Lung (tissue), 12 donors: ENCODE results near the gene PRIMPOL. TPM values are rescaled to one million over a fixed set of nuclear protein-coding genes. Genes with fewer than 3 reads are reported as not detected.

ENCODE experiments used
- ATAC-seq: fragments of 200-7000 bp; cut with Tn5 transposase; one replicate; pipeline ENCODE4 v1.9.1; 2020; ENCODE audit warnings: moderate number of reproducible peaks; ENCODE audit not compliant: insufficient read depth, low FRiP score
- DNase-seq, 3 donors: peaks; one replicate each; pipeline ENCODE4 v3.0.0-alpha.2; 2013 to 2017
- H3K27ac ChIP-seq, 2 donors: one replicate each; pipeline ENCODE4 v1.5.1; 2013; ENCODE audit warnings: mild to moderate bottlenecking in 2 of 2, moderate library complexity in 2 of 2, control low read depth in 1 of 2, inconsistent platforms in 1 of 2, low read depth in 1 of 2, low read length in 1 of 2
- H3K27me3 ChIP-seq, 3 donors: one replicate each; pipeline ENCODE4 v1.5.1; 2013; ENCODE audit warnings: low read length in 2 of 3; ENCODE audit not compliant: control insufficient read depth in 3 of 3, insufficient read depth in 3 of 3
- H3K36me3 ChIP-seq, 4 donors: one replicate each; pipeline ENCODE4 v1.5.1; 2013; ENCODE audit warnings: low read length in 4 of 4, mild to moderate bottlenecking in 1 of 4, moderate library complexity in 1 of 4; ENCODE audit not compliant: control insufficient read depth in 4 of 4, insufficient read depth in 4 of 4
- H3K4me1 ChIP-seq, 5 donors: one replicate each; pipeline ENCODE4 v1.5.1; 2013; ENCODE audit warnings: low read length in 5 of 5, mild to moderate bottlenecking in 2 of 5, moderate library complexity in 1 of 5; ENCODE audit not compliant: control insufficient read depth in 5 of 5, insufficient read depth in 5 of 5
- H3K4me3 ChIP-seq: one replicate; pipeline ENCODE4 v1.5.1; 2013; ENCODE audit warnings: mild to moderate bottlenecking, control low read depth, moderate library complexity
- H3K9ac ChIP-seq, 2 donors: one replicate each; pipeline ENCODE4 v1.5.1; 2013; ENCODE audit warnings: low read length in 2 of 2, control low read depth in 1 of 2; ENCODE audit not compliant: insufficient read depth in 1 of 2
- H3K9me3 ChIP-seq, 4 donors: one replicate each; pipeline ENCODE4 v1.5.1; 2013; ENCODE audit warnings: low read length in 3 of 4, mild to moderate bottlenecking in 1 of 4, moderate library complexity in 1 of 4; ENCODE audit not compliant: control insufficient read depth in 4 of 4, insufficient read depth in 3 of 4
- CTCF ChIP-seq: IDR thresholded peaks from 2 replicates; pipeline ENCODE4 v1.5.1; 2012; ENCODE audit warnings: mild to moderate bottlenecking; ENCODE audit errors: control extremely low read depth, extremely low read depth
- WGBS, 2 donors: extraction: QIAGEN DNeasy Blood & Tissue Kit; methylation state at CpG; one replicate each; pipeline ENCODE4 v1.1.7; 2013; 5-methylcytosine and 5-hydroxymethylcytosine counted together
- polyA plus RNA-seq, 2 donors: library from polyadenylated mRNA; stranded (reverse); fragments of 200-250 nt; gene quantifications; one replicate each; pipeline ENCODE4 v1.2.1, GENCODE V29; 2013
- total RNA-seq, 2 donors: library from RNA; depleted of rRNA in 1 of 2; stranded (reverse); fragments of >200 nt in 1 of 2; gene quantifications; one replicate each; pipeline ENCODE4 v1.2.1, GENCODE V29; 2014 to 2021
- donor health status: control.
- donor health status: control.
- donor health status: Bipolar disorder and iron deficiency.
- donor health status: healthy.
- donor health status: DM: yes; HTN: yes; CAD: no.

Gene PRIMPOL
- total and polyA plus RNA-seq, 4 donors: 7.3 to 43.4 (median 19.4) TPM

- H3K36me3 ChIP-seq: peaks cover 16 to 21% (median 19%) of the 10 kb centered on the region in 4 donors
- H3K4me1 ChIP-seq: peaks cover 0 to 8% (median 0%) of the 10 kb centered on the region in 5 donors
- no peaks in the 10 kb centered on the region for H3K9me3 ChIP-seq
- H3K4me3 ChIP-seq: no peak overlapping the region
- TF ChIP-seq CTCF: no peak
- H3K27me3 ChIP-seq: no peaks in the 10 kb centered on the region
- H3K9ac ChIP-seq: no peak overlapping the region
- peak in 1 of 3 donors; percentile 8 for DNase-seq
- ATAC-seq: no peak
- 75% methylated on average over 9 of the region's 9 CpGs for WGBS, 2 donors
- H3K27ac ChIP-seq: peak overlapping the region in 1 of 2 donors; percentile 31
Observed at GRCh38 chr4:184668511-184669114, 19.1 kb downstream of the PRIMPOL start.

- H3K36me3 ChIP-seq: peaks cover 19 to 23% (median 21%) of the 10 kb centered on the region in 4 donors
- TF ChIP-seq CTCF: no peak
Observed at GRCh38 chr4:184669251-184669650, 19.7 kb downstream of the PRIMPOL start.

GRCh38 chr4:184671101-184671500 is 21.6 kb downstream of the PRIMPOL start:
- peaks cover 18 to 29% (median 24%) of the 10 kb centered on the region in 4 donors for H3K36me3 ChIP-seq
- no peak overlapping the region for H3K9ac ChIP-seq
- 87 to 90% methylated on average over 9 of the region's 9 CpGs for WGBS, 2 donors
- no peak overlapping the region for H3K4me3 ChIP-seq
- DNase-seq (no peak), ATAC-seq (no peak)
- H3K9me3 ChIP-seq: no peaks in the 10 kb centered on the region
- no peak overlapping the region for H3K27ac ChIP-seq
- no peak for TF ChIP-seq CTCF
- no peaks in the 10 kb centered on the region for H3K27me3 ChIP-seq
- H3K4me1 ChIP-seq: peaks cover 0 to 6% (median 0%) of the 10 kb centered on the region in 5 donors

More at GRCh38 chr4:184669251-184669650, 19.7 kb downstream of the PRIMPOL start:
- peak overlapping the region in 1 of 2 donors; percentile 54 for H3K27ac ChIP-seq
- peaks cover 0 to 8% (median 0%) of the 10 kb centered on the region in 5 donors for H3K4me1 ChIP-seq
- no peaks in the 10 kb centered on the region for H3K27me3 ChIP-seq
- H3K4me3 ChIP-seq: no peak overlapping the region
- no peak for DNase-seq
- no peaks in the 10 kb centered on the region for H3K9me3 ChIP-seq
- 90 to 96% methylated on average over 7 of the region's 7 CpGs for WGBS, 2 donors
- no peak for ATAC-seq
- H3K9ac ChIP-seq: no peak overlapping the region
